ENCODE results near the gene MAN1A1.

The MAN1A1 gene

GRCh38 chr6:119256978-119257462, 92.5 kb downstream of the MAN1A1 start:
- peak; percentile 53 for DNase-seq (ENCODE audit: low read depth, low spot score)
- no peak overlapping the region for H3K4me3 ChIP-seq (ENCODE audit: low read length)

- DNase-seq (ENCODE audit: low read depth, low spot score) = no peak
- H3K4me3 ChIP-seq (ENCODE audit: low read length) = no peak overlapping the region
Observed at GRCh38 chr6:119256392-119256791, 93.2 kb downstream of the MAN1A1 start.

- no peak overlapping the region for H3K4me3 ChIP-seq (ENCODE audit: low read length)
- peak; percentile 65 for DNase-seq (ENCODE audit: low read depth, low spot score)
Observed at GRCh38 chr6:119255492-119255891, 94.1 kb downstream of the MAN1A1 start.

DNA sequence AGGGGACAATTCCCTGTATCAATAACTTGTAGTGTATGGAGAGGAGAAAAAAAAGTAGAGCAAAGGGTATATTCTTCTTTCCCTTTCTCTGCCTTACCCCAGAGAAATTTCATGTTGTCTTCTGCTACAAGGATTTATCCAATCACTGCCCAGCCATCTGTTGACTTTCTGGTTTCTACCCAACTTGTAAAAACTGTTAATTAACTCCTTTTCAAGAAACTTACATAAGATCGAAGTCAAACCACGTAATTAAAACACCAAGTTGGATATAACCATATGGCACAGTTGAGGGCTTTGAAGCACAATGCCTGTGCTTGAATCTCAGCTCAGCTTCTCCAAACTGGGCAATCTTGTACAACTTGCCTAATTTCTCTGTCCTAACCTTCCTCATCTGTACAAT, 99.5 kb downstream of the MAN1A1 start:
- H3K4me3 ChIP-seq (ENCODE audit: low read length) = no peak overlapping the region
- DNase-seq (ENCODE audit: low read depth, low spot score) = no peak

GRCh38 chr6:119249319-119249718, 100.2 kb downstream of the MAN1A1 start:
- H3K4me3 ChIP-seq (ENCODE audit: low read length) = no peak overlapping the region
- no peak for DNase-seq (ENCODE audit: low read depth, low spot score)

GRCh38 chr6:119247504-119247903, 102.1 kb downstream of the MAN1A1 start:
- H3K4me3 ChIP-seq (ENCODE audit: low read length) = no peak overlapping the region

DNA sequence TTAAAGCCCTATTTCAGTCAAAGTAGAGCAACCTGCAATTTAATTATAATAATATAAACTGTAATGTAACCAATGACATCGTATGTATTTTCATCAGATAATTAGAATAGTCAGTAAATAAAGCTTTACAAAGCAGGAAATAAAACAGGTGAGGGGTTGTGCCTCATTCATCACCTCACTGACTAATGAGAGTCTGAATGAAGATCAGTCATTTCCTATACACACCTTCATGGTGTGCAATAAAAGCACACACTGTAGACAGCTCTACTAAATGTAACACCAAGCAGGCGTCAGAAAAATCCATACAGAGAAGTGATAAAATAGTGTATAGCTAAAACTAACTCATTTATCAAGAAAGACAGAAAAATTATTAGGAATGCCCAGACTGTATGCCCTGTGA, 105.9 kb downstream of the MAN1A1 start:
- no peak for DNase-seq (ENCODE audit: low read depth, low spot score)
- H3K4me3 ChIP-seq (ENCODE audit: low read length) = no peak overlapping the region

More at GRCh38 chr6:119247504-119247903, 102.1 kb downstream of the MAN1A1 start:
- DNase-seq (ENCODE audit: low read depth, low spot score) = no peak

GRCh38 chr6:119243037-119243436, 106.5 kb downstream of the MAN1A1 start:
- H3K4me3 ChIP-seq (ENCODE audit: low read length) = no peak overlapping the region
- DNase-seq (ENCODE audit: low read depth, low spot score) = no peak

- DNase-seq (ENCODE audit: low read depth, low spot score) = no peak
- no peak overlapping the region for H3K4me3 ChIP-seq (ENCODE audit: low read length)
Observed at GRCh38 chr6:119241540-119242309, 107.8 kb downstream of the MAN1A1 start.

DNA sequence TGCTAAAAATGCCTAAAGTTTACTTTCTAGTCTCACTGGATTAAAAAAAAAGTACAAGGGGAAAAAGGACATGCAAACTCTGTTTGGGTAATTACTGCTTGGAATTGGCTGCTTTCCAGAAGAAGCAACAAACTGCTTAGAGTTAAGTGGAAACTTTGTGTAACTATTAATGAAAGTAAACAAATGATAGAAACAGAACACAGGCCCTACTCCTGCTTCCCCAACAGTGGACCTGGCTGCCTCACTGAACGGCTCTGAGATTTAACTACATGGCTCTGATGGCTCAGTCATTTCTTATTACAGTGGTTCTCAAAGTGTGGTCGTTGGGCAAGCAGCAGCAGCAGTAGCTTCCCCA, 108.5 kb downstream of the MAN1A1 start:
- no peak for DNase-seq (ENCODE audit: low read depth, low spot score)
- no peak overlapping the region for H3K4me3 ChIP-seq (ENCODE audit: low read length)

- no peak for DNase-seq (ENCODE audit: low read depth, low spot score)
- H3K4me3 ChIP-seq (ENCODE audit: low read length) = no peak overlapping the region
Observed at GRCh38 chr6:119240257-119241110, 109.1 kb downstream of the MAN1A1 start.

DNA sequence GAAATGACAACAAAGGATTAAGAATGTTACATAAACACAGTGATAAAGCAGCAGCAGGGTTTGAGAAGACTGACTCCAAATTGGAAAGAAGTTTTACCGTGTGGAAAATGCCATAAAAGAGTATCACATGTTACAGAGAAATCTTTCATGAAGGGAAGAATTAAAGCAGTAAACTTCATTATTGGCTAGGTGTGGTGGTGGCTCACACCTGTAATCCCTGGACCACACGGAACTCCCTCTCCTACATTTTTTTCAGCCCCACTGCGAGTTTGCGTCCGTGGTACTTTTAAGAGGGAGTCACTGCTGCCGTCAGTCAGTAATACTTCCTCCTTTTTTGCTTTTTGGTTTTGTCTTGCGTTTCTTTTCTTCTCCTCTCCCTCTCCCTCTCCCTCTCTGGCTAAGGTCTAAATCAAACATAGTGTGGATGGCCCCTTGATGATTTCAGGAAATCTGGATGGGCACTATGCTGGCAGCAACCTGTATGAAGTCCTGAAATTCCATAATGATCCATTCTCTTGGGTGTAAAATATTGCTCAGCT, 112.3 kb downstream of the MAN1A1 start:
- DNase-seq (ENCODE audit: low read depth, low spot score) = no peak

DNA sequence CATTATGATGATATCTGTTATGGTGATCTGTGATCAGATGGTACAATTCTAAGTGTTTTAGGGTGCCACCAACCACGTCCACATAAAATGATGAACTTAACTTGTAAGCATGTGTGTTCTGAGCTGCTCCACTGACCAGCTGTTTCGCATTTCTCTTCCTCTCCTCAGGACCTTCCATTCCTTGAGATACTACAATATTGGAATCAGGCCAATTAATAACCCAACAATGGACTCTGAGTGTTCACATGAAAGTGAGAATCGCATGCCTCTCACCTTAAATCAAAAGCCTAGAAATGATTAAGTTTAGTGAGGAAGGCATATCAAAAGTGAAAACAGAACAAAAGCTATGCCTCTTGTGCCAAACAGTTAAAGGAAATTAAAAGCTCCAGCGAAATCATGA, 114.6 kb downstream of the MAN1A1 start:
- no peak for DNase-seq (ENCODE audit: low read depth, low spot score)
- no peak overlapping the region for H3K4me3 ChIP-seq (ENCODE audit: low read length)

More for the DNA sequence above, 112.3 kb downstream of the MAN1A1 start:
- no peak overlapping the region for H3K4me3 ChIP-seq (ENCODE audit: low read length)

GRCh38 chr6:119234457-119234856, 115.1 kb downstream of the MAN1A1 start:
- DNase-seq (ENCODE audit: low read depth, low spot score) = no peak

GRCh38 chr6:119233312-119233984, 116.1 kb downstream of the MAN1A1 start:
- no peak for DNase-seq (ENCODE audit: low read depth, low spot score)
- H3K4me3 ChIP-seq (ENCODE audit: low read length) = no peak overlapping the region

More at GRCh38 chr6:119234457-119234856, 115.1 kb downstream of the MAN1A1 start:
- H3K4me3 ChIP-seq (ENCODE audit: low read length) = no peak overlapping the region

DNA sequence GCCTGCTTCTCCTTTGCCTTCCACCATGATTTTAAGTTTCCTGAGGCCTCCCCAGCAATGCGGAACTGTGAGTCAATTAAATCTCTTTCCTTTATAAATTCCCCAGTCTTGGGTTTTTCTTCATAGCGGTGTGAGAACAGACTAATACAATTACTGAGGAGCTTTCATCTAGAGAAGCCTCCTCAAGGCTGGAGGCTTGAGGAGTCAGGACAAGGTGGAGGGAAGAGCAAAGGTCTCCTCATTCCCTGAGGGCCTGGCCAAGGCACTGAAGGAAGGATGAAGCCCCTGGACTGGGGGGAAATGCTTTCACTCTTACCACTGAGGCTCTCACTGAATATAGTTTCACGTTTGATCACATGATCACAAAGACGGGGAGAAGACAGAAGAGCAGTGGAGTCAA, 118.2 kb downstream of the MAN1A1 start:
- no peak overlapping the region for H3K4me3 ChIP-seq (ENCODE audit: low read length)
- no peak for DNase-seq (ENCODE audit: low read depth, low spot score)

- H3K4me3 ChIP-seq (ENCODE audit: low read length) = no peak overlapping the region
- DNase-seq (ENCODE audit: low read depth, low spot score) = no peak
Observed at GRCh38 chr6:119230160-119230559, 119.4 kb downstream of the MAN1A1 start.

DNA sequence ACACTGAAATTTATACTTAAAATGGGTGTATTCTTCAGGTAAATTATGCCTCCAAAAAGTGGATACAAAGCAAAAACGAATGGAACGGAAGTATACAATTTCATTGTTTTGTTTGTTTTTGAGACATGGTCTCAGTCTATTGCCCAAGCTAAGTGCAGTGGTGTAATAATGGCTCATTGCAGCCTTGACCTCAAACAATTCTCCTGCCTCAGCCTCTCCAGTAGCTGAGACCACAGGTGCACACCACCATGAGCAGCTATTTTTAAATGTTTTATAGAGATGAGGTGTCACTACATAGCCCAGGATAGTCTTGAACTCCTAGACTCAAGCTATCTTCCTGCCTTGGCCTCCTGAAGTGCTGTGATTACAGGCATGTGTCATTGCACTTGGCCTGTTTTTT, 122.2 kb downstream of the MAN1A1 start:
- H3K4me3 ChIP-seq (ENCODE audit: low read length) = no peak overlapping the region
- DNase-seq (ENCODE audit: low read depth, low spot score) = no peak

- H3K4me3 ChIP-seq (ENCODE audit: low read length) = no peak overlapping the region
- DNase-seq (ENCODE audit: low read depth, low spot score) = no peak
Observed at GRCh38 chr6:119226089-119226488, 123.5 kb downstream of the MAN1A1 start.

Data from Jurkat, Clone E6-1 (cell line).